ENCODE results near the gene LTO1.

DNA sequence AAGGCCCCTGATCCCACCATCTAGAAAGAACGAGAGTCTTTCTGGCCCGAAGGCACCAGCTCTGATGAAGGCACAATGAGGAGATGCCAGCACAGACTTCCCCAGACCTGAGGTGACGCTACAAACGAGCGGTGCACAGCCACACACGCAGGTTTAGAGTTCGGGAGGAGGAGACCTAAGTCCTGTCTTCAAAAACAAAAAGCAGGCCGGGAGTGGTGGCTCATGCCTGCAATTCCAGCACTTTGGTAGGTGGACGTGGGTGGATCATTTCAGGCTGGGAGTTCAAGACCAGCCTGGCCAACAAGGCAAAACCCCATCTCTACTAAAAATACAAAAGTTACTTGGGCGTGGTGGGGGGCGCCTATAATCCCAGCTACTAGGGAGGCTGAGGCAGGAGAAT lies 9.5 kb downstream of the LTO1 start:
- no peak for TF ChIP-seq EZH2 (IDR thresholded peaks at IDR 0.05; ENCODE audit: low read length)
- TF ChIP-seq, protein P1, sequence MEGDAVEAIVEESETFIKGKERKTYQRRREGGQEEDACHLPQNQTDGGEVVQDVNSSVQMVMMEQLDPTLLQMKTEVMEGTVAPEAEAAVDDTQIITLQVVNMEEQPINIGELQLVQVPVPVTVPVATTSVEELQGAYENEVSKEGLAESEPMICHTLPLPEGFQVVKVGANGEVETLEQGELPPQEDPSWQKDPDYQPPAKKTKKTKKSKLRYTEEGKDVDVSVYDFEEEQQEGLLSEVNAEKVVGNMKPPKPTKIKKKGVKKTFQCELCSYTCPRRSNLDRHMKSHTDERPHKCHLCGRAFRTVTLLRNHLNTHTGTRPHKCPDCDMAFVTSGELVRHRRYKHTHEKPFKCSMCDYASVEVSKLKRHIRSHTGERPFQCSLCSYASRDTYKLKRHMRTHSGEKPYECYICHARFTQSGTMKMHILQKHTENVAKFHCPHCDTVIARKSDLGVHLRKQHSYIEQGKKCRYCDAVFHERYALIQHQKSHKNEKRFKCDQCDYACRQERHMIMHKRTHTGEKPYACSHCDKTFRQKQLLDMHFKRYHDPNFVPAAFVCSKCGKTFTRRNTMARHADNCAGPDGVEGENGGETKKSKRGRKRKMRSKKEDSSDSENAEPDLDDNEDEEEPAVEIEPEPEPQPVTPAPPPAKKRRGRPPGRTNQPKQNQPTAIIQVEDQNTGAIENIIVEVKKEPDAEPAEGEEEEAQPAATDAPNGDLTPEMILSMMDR (optimal IDR thresholded peaks at IDR 0.05 in 1 of 3, IDR thresholded peaks at IDR 0.05 in 1 of 3, conservative IDR thresholded peaks at IDR 0.05 in 1 of 3; ENCODE audit: extremely low read depth in 1 of 3, insufficient read depth in 2 of 3, low read length in 3 of 3): no peak

Measured in keratinocyte (primary cell).